Loucy (cell line): ENCODE results near the gene OIT3.

Experiments used
- H2AFZ ChIP-seq: fragments of 200-600 bp; sonication (generic); 2 replicates; pipeline ENCODE4 v1.6.0; 2016; ENCODE audit warnings: antibody characterized with exemption, mild to moderate bottlenecking, low read length, moderate library complexity
- H3F3A ChIP-seq: fragments of 200-600 bp; 2 replicates; pipeline ENCODE4 v1.6.0; 2016; ENCODE audit warnings: antibody characterized with exemption, low read depth, mild to moderate bottlenecking
- H3K27me3 ChIP-seq: fragments of 200-600 bp; sonication (generic); 2 replicates; pipeline ENCODE4 v1.6.1; 2014; ENCODE audit warnings: low read length, mild to moderate bottlenecking; ENCODE audit not compliant: insufficient read depth, poor library complexity, severe bottlenecking
- H3K36me3 ChIP-seq: fragments of 200-600 bp; sonication (generic); 2 replicates; pipeline ENCODE4 v1.6.1; 2016; ENCODE audit warnings: low read length; ENCODE audit not compliant: insufficient read depth
- H3K4me1 ChIP-seq: fragments of 200-600 bp; sonication (generic); 2 replicates; pipeline ENCODE4 v1.5.1; 2014; ENCODE audit warnings: low read length, mild to moderate bottlenecking; ENCODE audit not compliant: insufficient read depth, poor library complexity, severe bottlenecking
- H3K4me2 ChIP-seq: fragments of 200-600 bp; sonication (generic); 2 replicates; pipeline ENCODE4 v1.6.0; 2014; ENCODE audit warnings: antibody characterized with exemption, low read length, low read depth, mild to moderate bottlenecking; ENCODE audit not compliant: poor library complexity, severe bottlenecking
- H3K4me3 ChIP-seq: fragments of 200-600 bp; sonication (generic); 2 replicates; pipeline ENCODE4 v1.5.1; 2014; ENCODE audit warnings: low read length, mild to moderate bottlenecking, mixed read lengths; ENCODE audit not compliant: poor library complexity, severe bottlenecking
- H3K79me2 ChIP-seq: fragments of 200-600 bp; sonication (generic); 2 replicates; pipeline ENCODE4 v1.6.1; 2014; ENCODE audit warnings: low read length; ENCODE audit not compliant: insufficient read depth
- H3K9ac ChIP-seq: fragments of 200-600 bp; sonication (generic); 2 replicates; pipeline ENCODE4 v1.6.0; 2014; ENCODE audit warnings: mild to moderate bottlenecking, low read depth, low read length, moderate library complexity; ENCODE audit not compliant: poor library complexity, severe bottlenecking
- H3K9me2 ChIP-seq: fragments of 200-600 bp; sonication (generic); replicated peaks from 2 replicates; pipeline ENCODE4 v1.6.1; 2016; ENCODE audit warnings: low read depth, low read length, mixed read lengths
- H3K9me3 ChIP-seq: fragments of 200-600 bp; sonication (generic); 2 replicates; pipeline ENCODE4 v1.6.1; 2014; ENCODE audit warnings: mild to moderate bottlenecking, antibody characterized with exemption, low read length, low read depth; ENCODE audit not compliant: insufficient read depth
- H4K20me1 ChIP-seq: fragments of 200-600 bp; sonication (generic); 2 replicates; pipeline ENCODE4 v1.6.0; 2014; ENCODE audit warnings: antibody characterized with exemption, low read length, mild to moderate bottlenecking; ENCODE audit not compliant: insufficient read depth, poor library complexity, severe bottlenecking
- EZH2phosphoT487 ChIP-seq: fragments of 200-600 bp; IDR thresholded peaks from 2 replicates; pipeline ENCODE4 v1.6.1; 2018; ENCODE audit warnings: antibody characterized with exemption, mild to moderate bottlenecking, moderate library complexity, borderline replicate concordance
- TF ChIP-seq, protein P1 (sequence below): fragments of 200-600 bp; sonication (generic); conservative IDR thresholded peaks from 2 replicates; pipeline ENCODE4 v1.5.1; 2014; ENCODE audit warnings: mild to moderate bottlenecking, antibody characterized with exemption, low read length

The OIT3 gene

DNA sequence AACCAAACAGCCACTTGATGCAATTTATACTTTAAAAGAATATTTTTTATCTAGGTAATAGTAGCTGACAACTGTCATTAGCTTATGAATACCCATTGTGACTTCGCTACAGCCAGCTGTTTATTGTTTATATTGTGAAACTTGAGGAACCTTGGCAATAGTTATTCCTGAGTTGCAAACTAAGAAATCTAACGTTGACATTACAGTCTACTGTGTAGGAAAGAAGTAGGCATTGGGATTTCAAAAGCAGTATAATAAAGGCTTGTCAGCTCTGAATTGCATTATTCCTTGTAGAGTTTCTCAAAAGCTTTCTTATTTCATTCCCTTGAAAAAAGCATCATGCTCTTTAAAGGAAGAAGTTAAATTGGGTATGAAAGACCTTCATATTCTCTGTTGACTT lies 42.7 kb upstream of the OIT3 start:
- TF ChIP-seq, protein P1, sequence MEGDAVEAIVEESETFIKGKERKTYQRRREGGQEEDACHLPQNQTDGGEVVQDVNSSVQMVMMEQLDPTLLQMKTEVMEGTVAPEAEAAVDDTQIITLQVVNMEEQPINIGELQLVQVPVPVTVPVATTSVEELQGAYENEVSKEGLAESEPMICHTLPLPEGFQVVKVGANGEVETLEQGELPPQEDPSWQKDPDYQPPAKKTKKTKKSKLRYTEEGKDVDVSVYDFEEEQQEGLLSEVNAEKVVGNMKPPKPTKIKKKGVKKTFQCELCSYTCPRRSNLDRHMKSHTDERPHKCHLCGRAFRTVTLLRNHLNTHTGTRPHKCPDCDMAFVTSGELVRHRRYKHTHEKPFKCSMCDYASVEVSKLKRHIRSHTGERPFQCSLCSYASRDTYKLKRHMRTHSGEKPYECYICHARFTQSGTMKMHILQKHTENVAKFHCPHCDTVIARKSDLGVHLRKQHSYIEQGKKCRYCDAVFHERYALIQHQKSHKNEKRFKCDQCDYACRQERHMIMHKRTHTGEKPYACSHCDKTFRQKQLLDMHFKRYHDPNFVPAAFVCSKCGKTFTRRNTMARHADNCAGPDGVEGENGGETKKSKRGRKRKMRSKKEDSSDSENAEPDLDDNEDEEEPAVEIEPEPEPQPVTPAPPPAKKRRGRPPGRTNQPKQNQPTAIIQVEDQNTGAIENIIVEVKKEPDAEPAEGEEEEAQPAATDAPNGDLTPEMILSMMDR, result no peak
- H2AFZ ChIP-seq, result no peak overlapping the region

DNA sequence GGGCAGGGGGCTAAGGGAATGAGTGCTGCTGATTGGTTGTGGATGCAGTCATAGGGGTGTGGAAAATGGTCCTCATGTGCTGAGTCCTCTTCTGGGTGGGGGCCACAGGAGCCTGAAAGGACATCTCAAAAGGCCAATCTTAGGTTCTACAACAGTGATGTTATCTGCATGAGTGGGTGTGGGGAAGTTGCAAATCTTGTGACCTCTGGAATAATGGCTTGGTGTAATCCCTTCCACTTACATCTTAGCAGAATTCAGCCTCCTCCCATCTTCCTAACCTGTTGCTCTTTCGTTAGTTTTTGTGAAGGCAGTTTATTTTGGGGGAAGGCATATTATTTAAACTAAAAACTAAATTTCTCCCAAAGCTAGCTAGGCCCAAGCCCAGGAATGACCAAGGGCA lies 42.0 kb upstream of the OIT3 start:
- Histone ChIP-seq H3F3A (no peaks in the 10 kb centered on the region), H3K4me3 (no peak overlapping the region), H3K4me2 (no peak overlapping the region), H3K9me3 (no peaks in the 10 kb centered on the region; the same call in 1 of the 2 replicates), H3K79me2 (no peaks in the 10 kb centered on the region), H2AFZ (no peak overlapping the region), H4K20me1 (no peaks in the 10 kb centered on the region), H3K4me1 (no peaks in the 10 kb centered on the region), H3K9ac (no peak overlapping the region), H3K27me3 (no peaks in the 10 kb centered on the region), H3K9me2 (no peaks in the 10 kb centered on the region), H3K36me3 (no peaks in the 10 kb centered on the region)
- TF ChIP-seq, protein P1, result no peak
- no peak for TF ChIP-seq EZH2phosphoT487

More for the DNA sequence above, 42.7 kb upstream of the OIT3 start:
- Histone ChIP-seq H3K4me2 (no peak overlapping the region), H3F3A (no peaks in the 10 kb centered on the region), H3K9ac (no peak overlapping the region), H3K79me2 (no peaks in the 10 kb centered on the region), H3K9me2 (no peaks in the 10 kb centered on the region), H3K9me3 (no peaks in the 10 kb centered on the region; the same call in 1 of the 2 replicates), H4K20me1 (no peaks in the 10 kb centered on the region), H3K27me3 (no peaks in the 10 kb centered on the region), H3K4me3 (no peak overlapping the region), H3K36me3 (no peaks in the 10 kb centered on the region), H3K4me1 (no peaks in the 10 kb centered on the region)

- Histone ChIP-seq H2AFZ (no peak overlapping the region), H3K36me3 (no peaks in the 10 kb centered on the region), H3K79me2 (no peaks in the 10 kb centered on the region), H3K4me1 (no peaks in the 10 kb centered on the region), H3K27me3 (no peaks in the 10 kb centered on the region), H3K9ac (no peak overlapping the region), H3K4me2 (no peak overlapping the region), H3K4me3 (no peak overlapping the region), H3K9me3 (no peaks in the 10 kb centered on the region; the same call in 1 of the 2 replicates), H4K20me1 (no peaks in the 10 kb centered on the region), H3F3A (no peaks in the 10 kb centered on the region), H3K9me2 (no peaks in the 10 kb centered on the region)
- 0 out of 2 replicates have a peak, but pooled peaks have one; percentile 9 for TF ChIP-seq EZH2phosphoT487
- TF ChIP-seq, protein P1, result no peak
Observed at GRCh38 chr10:72852508-72852907, 41.0 kb upstream of the OIT3 start.
